Fibroblast of skin of abdomen (primary cell): ENCODE measurements around the gene TMEM223.
"Not testable (repeated sequence)": the region's sequence is repeated elsewhere in the genome, so short reads cannot be mapped to it uniquely, and the experiment has no call there.

ENCODE experiments used
- DNase-seq: peaks from one replicate; pipeline ENCODE4 v3.0.0-alpha.2; 2013

TMEM223 gene

DNA sequence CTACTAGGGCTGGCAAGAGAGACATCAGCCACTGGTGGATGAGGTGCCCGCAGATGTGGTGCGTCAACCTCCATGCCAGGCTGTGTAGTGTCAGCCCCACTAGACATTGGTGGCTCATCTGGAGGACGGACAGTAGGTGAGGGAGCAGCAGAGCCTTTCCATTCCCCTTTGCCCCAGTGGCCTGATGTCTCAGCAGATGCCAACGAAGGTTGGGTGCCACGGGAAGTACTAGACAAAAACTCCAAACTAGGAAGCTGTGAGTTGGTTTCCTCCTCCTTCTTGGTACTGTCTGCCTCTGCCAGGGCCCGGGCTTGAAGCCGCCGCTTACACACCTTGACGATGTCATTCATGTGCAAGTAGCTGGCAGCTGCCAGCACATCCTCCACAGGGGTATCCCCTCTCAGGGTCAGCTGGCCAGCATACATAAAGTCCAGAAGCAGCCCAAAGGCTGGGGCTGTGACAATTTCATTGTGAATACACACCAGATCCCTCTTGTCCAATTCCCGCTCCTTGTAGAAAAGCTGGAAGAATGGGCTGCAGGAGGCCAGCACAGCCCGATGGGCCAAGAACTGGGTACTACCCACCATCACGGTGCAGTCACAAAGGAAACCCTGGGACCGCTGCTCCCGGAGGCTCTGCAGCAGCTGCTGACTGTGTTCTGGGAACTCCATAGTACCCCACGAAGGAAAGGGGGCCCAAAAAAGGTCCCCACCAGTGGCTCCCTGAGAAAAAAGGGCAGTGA, 38.6 kb downstream of the TMEM223 start:
- no peak for DNase-seq

DNA sequence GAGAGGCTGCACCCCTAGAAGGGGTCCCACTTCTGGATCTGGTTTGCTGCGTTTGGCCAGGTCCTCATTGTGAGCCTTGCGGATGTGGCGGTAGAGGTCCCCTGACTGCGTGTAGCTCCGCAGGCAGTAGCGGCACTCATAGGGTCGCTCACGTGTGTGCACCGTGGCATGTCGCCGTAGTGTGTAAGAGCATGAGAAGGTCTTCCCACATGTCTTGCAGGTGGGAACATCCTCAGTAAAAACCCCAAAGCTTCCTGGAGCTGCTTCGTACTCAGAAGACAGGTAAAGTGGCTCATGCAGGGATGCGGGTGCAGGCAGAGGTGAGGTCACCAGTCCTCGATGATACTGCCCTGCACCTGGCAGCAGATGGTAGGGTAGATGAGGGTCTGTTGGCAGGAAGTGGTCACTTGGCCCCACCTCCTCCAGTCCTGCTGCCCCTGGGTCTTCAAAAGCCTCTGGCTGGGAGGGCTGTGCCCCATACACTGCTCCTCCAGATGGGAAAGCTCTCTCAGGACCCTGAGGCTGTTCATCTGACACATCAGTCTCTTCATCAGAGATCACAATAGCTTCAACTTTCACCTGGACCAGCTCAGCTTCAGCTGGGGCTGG, 39.5 kb downstream of the TMEM223 start:
- DNase-seq = no peak

DNA sequence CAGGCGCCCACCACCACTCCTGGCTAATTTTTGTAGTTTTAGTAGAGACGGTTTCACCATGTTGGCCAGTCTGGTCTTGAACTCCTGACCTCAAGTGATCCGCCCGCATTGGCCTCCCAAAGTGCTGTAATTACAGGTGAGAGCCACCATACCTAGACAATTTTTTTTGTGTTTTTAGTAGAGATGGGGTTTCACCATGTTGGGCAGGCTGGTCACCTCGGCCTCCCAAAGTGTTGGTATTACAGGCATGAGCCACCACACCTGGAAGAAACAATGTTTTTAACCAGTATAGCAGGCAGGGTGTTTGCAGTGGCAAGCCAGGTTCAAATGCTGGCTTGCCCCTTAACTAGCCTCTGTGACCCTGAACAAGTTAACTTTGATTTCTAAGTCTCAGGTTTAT, 41.9 kb downstream of the TMEM223 start:
- DNase-seq = not testable (repeated sequence)

DNA sequence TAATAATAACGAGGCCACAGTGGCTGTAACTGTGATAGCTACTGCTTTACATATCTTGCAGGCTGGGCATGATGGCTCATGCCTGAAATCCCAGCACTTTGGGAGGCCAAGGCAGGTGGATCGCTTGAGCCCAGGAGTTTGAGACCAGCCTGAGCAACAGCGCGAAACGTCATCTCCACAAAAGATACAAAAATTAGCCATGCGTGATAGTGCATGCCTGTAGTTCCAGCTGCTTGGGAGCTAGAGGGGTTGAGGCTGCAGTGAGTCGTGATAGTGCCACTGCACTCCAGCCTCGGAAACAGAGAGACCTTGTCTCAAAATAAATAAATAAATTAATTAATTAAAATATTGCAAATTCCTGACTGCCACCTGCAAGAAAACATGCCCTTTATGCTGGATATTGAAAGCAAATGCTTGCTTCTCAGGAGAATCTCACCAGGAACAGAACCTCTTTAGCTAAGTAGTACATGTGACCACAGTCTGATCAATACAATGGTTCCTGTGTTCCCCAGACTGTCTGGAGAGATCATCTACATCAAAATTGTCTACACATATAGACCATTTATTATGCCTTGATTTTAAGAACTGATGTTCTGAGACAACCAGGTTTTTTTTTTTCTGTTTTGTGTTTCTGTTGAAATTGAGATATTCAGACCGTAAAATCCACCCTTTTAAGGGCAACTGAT, 44.2 kb downstream of the TMEM223 start:
- no peak for DNase-seq
